B cell (primary cell): ENCODE measurements around the gene KRIT1. TPM values are rescaled to one million over a fixed set of nuclear protein-coding genes. Genes with fewer than 3 reads are reported as not detected.

Experiments
- ATAC-seq: fragments of 200-7000 bp; cut with Tn5 transposase; one replicate; pipeline ENCODE4 v1.10.0; 2021; ENCODE audit warnings: low read depth, mild to moderate bottlenecking, moderate number of reproducible peaks, moderate library complexity
- CTCF ChIA-PET: fragments of 350-600 bp; sonication (Branson Sonifier 250); formaldehyde crosslinking; loops from one replicate; lab custom pipeline; 2021; ENCODE audit warnings: antibody characterized with exemption, inconsistent platforms; lab: Charles Lee
- POLR2A ChIA-PET: fragments of 350-600 bp; sonication (Branson Sonifier 250); formaldehyde crosslinking; loops from one replicate; lab custom pipeline; 2021; ENCODE audit warnings: antibody characterized with exemption; lab: Charles Lee
- DNase-seq: peaks from one replicate; pipeline ENCODE4 v3.0.0; 2013
- H2AFZ ChIP-seq: 2 replicates; pipeline ENCODE4 v1.6.1; 2012; ENCODE audit warnings: mild to moderate bottlenecking, low read depth, low read length; ENCODE audit not compliant: insufficient read depth, poor library complexity, severe bottlenecking
- H3K27ac ChIP-seq, 2 donors: 1 replicate in 1 of 2; 2 replicates in 1 of 2; pipeline ENCODE4 v1.5.1; 2012 to 2013; ENCODE audit warnings: low read length in 2 of 2, mild to moderate bottlenecking in 2 of 2, moderate library complexity in 1 of 2
- H3K27me3 ChIP-seq, 4 experiments: fragments of 200-600 bp in 1 of 4; sonication (generic) in 1 of 4; replicated peaks in 1 of 4; 1 replicate in 2 of 4; 2 replicates in 2 of 4; pipeline versions ENCODE4 v1.6.1 to v1.7.0; 2013 to 2016; ENCODE audit warnings: low read length in 3 of 4, mild to moderate bottlenecking in 2 of 4, mixed read lengths in 1 of 4, moderate library complexity in 1 of 4; ENCODE audit not compliant: insufficient read depth in 4 of 4, control insufficient read depth in 3 of 4; ENCODE audit errors: control extremely low read depth in 1 of 4
- H3K36me3 ChIP-seq, 2 experiments: replicated peaks in 1 of 2; 1 replicate in 1 of 2; 2 replicates in 1 of 2; pipeline versions ENCODE4 v1.6.1 to v1.7.1; 2013; ENCODE audit warnings: low read length in 1 of 2; ENCODE audit not compliant: insufficient read depth in 2 of 2, control insufficient read depth in 1 of 2; ENCODE audit errors: control extremely low read depth in 1 of 2, extremely low read depth in 1 of 2
- H3K4me1 ChIP-seq, 2 donors: fragments of 200-600 bp in 1 of 2; sonication (generic) in 1 of 2; 1 replicate in 1 of 2; 2 replicates in 1 of 2; pipeline versions ENCODE4 v1.5.1 to v1.6.1; 2013 to 2017; ENCODE audit warnings: low read length in 2 of 2; ENCODE audit not compliant: control insufficient read depth in 2 of 2, insufficient read depth in 2 of 2
- H3K4me2 ChIP-seq: replicated peaks from 2 replicates; pipeline ENCODE3; 2012; ENCODE audit warnings: mild to moderate bottlenecking, low read depth, low read length; ENCODE audit not compliant: poor library complexity, severe bottlenecking
- H3K4me3 ChIP-seq, 5 experiments: fragments of 200-600 bp in 1 of 5; sonication (generic) in 1 of 5; 1 replicate in 3 of 5; 2 replicates in 2 of 5; pipeline versions ENCODE4 v1.5.1 to v1.7.0; 2011 to 2016; ENCODE audit warnings: low read length in 4 of 5, mild to moderate bottlenecking in 4 of 5, low read depth in 2 of 5, control low read depth in 1 of 5, moderate library complexity in 1 of 5; ENCODE audit not compliant: insufficient read depth in 1 of 5; ENCODE audit errors: control extremely low read depth in 1 of 5, extremely low read depth in 1 of 5
- H3K79me2 ChIP-seq: fragments of 200-600 bp; sonication (generic); one replicate; pipeline ENCODE4 v1.6.0; 2016; ENCODE audit warnings: low read length; ENCODE audit not compliant: control insufficient read depth, insufficient read depth
- H3K9ac ChIP-seq: fragments of 200-600 bp; sonication (generic); 2 replicates; pipeline ENCODE4 v1.6.1; 2017; ENCODE audit warnings: mild to moderate bottlenecking, low read length, moderate library complexity
- H3K9me3 ChIP-seq, 3 donors: one replicate each; pipeline versions ENCODE4 v1.6.1 to v1.7.1; 2013; ENCODE audit warnings: low read length in 2 of 3; ENCODE audit not compliant: control insufficient read depth in 2 of 3, insufficient read depth in 1 of 3; ENCODE audit errors: control extremely low read depth in 1 of 3
- H4K20me1 ChIP-seq: 2 replicates; pipeline ENCODE4 v1.6.0; 2012; ENCODE audit warnings: mild to moderate bottlenecking, low read length; ENCODE audit not compliant: insufficient read depth, control insufficient read depth, poor library complexity, severe bottlenecking
- H3K27ac Mint-ChIP-seq: one replicate; pipeline ENCODE4 v1.8.0; 2021; ENCODE audit warnings: mixed read lengths
- H3K27me3 Mint-ChIP-seq: one replicate; pipeline ENCODE4 v1.8.0; 2021; ENCODE audit warnings: mixed read lengths
- H3K4me1 Mint-ChIP-seq: one replicate; pipeline ENCODE4 v1.8.0; 2021; ENCODE audit warnings: mixed read lengths
- H3K4me3 Mint-ChIP-seq: one replicate; pipeline ENCODE4 v1.8.0; 2021; ENCODE audit warnings: mixed read lengths
- H3K9me3 Mint-ChIP-seq: one replicate; pipeline ENCODE4 v1.8.0; 2022; ENCODE audit warnings: mixed read lengths; ENCODE audit not compliant: insufficient read depth
- EZH2 ChIP-seq: IDR thresholded peaks from 2 replicates; pipeline ENCODE4 v1.6.1; 2012; ENCODE audit warnings: borderline replicate concordance, low read depth, mild to moderate bottlenecking, moderate library complexity, low read length; ENCODE audit not compliant: insufficient read depth, poor library complexity, severe bottlenecking
- whole genome bisulfite sequencing: methylation state at CpG from one replicate; pipeline ENCODE4 v1.1.5; 2013; ENCODE audit warnings: missing lambda C conversion rate; ENCODE audit not compliant: insufficient coverage; 5-methylcytosine and 5-hydroxymethylcytosine counted together
- intact Hi-C: fragments of 100-400 bp; cut with micrococcal nuclease; formaldehyde crosslinking; loops from one replicate; pipeline ENCODE4 v1.10.0; 2022
- polyA plus RNA-seq: library from polyadenylated mRNA; depleted of rRNA; stranded (reverse); fragments of >200 nt; gene quantifications from 2 replicates; pipeline ENCODE4 v1.2.3, GENCODE V29; 2012
- total RNA-seq, 2 donors: library from RNA; stranded (reverse); fragments of 120-200 nt in 1 of 2; gene quantifications; 1 replicate in 1 of 2; 2 replicates in 1 of 2; pipeline versions ENCODE4 v1.2.3 to v1.2.4, GENCODE V29; 2013 to 2022
- TF ChIP-seq, protein P1 (sequence below): fragments of 200-600 bp; IDR thresholded peaks from one replicate; pipeline ENCODE4 v1.8.0; 2022; ENCODE audit warnings: antibody characterized with exemption, mild to moderate bottlenecking

KRIT1 gene
- total and polyA plus RNA-seq, 2 donors (not counting 1 experiment from before 2014, with no cell fraction given), result 25.0 to 78.1 TPM

DNA sequence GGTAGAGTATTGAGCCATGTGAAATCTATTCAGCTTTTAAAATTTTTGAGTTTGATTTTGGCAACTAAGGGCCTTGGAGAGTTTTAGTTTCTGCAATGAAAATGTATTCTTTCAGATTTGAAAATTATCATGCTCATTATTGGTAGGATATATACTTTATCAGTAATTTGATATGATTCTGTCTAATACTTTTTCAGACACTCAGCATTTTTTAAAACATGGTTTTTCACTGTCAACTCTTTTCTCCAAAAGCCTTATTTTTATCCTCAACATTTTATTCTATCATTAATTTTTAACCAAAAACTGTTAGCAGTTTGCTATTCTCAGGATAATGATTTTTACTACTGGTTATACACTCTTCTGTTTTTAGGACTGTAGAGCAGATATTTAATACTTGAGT lies 4.9 kb upstream of the KRIT1 start:
- peaks cover 87% of the 10 kb centered on the region for H3K79me2 ChIP-seq
- peaks cover 29% of the 10 kb centered on the region for H3K4me1 Mint-ChIP-seq
- H3K36me3 ChIP-seq, result no peaks in the 10 kb centered on the region
- H3K4me3 Mint-ChIP-seq, result no peak overlapping the region
- POLR2A ChIA-PET, result no interaction called here
- intact Hi-C loops, result no loop called here
- H3K27me3 Mint-ChIP-seq, result no peaks in the 10 kb centered on the region
- H3K27me3 ChIP-seq, result no peaks in the 10 kb centered on the region
- H3K9me3 ChIP-seq, result no peaks in the 10 kb centered on the region
- H3K9ac ChIP-seq, result no peak overlapping the region
- H3K4me1 ChIP-seq, result peaks cover 10 to 17% of the 10 kb centered on the region in 2 donors
- H3K9me3 Mint-ChIP-seq, result no peaks in the 10 kb centered on the region
- no peak overlapping the region for H3K4me2 ChIP-seq
- no peak overlapping the region for H3K4me3 ChIP-seq
- no peak overlapping the region for H2AFZ ChIP-seq
- DNase-seq (no peak), ATAC-seq (no peak)
- H3K27ac ChIP-seq, result no peak overlapping the region
- CTCF ChIA-PET, result no interaction called here
- peaks cover 24% of the 10 kb centered on the region for H4K20me1 ChIP-seq
- H3K27ac Mint-ChIP-seq, result no peak overlapping the region
- TF ChIP-seq, protein P1, sequence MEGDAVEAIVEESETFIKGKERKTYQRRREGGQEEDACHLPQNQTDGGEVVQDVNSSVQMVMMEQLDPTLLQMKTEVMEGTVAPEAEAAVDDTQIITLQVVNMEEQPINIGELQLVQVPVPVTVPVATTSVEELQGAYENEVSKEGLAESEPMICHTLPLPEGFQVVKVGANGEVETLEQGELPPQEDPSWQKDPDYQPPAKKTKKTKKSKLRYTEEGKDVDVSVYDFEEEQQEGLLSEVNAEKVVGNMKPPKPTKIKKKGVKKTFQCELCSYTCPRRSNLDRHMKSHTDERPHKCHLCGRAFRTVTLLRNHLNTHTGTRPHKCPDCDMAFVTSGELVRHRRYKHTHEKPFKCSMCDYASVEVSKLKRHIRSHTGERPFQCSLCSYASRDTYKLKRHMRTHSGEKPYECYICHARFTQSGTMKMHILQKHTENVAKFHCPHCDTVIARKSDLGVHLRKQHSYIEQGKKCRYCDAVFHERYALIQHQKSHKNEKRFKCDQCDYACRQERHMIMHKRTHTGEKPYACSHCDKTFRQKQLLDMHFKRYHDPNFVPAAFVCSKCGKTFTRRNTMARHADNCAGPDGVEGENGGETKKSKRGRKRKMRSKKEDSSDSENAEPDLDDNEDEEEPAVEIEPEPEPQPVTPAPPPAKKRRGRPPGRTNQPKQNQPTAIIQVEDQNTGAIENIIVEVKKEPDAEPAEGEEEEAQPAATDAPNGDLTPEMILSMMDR, result no peak
- TF ChIP-seq EZH2, result no peak

DNA sequence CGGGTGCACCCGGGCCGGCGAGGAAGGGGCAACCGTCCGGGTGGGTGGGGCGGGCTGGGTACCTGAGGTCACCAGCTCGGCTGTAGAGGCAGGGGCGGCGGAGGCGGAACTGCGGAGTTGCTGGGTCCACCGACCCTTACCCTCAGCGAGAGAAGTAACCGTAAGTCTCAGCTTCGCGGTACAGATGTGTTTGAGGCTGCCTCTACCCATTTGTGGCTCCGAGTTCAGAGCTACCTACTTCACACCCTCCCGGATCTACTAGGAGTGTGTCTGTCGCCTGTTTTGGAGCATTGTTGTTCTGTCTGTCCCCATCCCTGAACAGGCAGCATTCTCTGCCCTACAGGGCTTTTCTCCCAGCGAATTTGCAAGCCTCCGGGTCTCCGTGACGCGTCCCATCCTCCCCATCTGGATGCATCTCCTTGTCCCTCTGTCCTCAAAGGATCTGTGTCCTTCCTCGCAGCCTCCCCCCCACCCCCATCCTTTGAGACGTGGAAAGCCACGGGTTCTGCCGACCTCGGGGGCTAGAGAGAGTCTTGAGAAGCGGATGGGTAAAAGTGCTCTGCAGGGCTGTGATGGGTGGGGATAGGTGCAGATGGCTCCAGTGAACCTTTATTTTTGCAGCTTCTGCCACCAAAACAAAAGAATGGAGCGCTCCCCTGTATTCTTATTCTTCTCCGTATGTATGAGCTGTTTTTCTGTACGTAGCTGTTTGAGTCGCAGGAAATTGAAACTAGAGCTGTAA lies 817 bp upstream of the KRIT1 start:
- Histone ChIP-seq H3K4me3 (peak overlapping the region; percentile 55 to 83 (median 81)), H3K4me1 (peaks cover 15 to 31% of the 10 kb centered on the region in 2 donors), H2AFZ (peak overlapping the region; percentile 100), H3K9ac (peak overlapping the region; percentile 96), H3K27ac (peak overlapping the region; percentile 12 to 97), H3K79me2 (peaks cover 76% of the 10 kb centered on the region), H4K20me1 (peaks cover 5% of the 10 kb centered on the region), H3K9me3 (no peaks in the 10 kb centered on the region), H3K36me3 (peaks cover 0 to 2% of the 10 kb centered on the region in 2 experiments), H3K4me2 (peak overlapping the region; percentile 91), H3K27me3 (no peaks in the 10 kb centered on the region)
- ChIA-PET CTCF (interaction anchor here (0.5 to 2.8 kb wide), 4 partner anchors 67 to 204 kb away, joined by 3 to 16 read pairs (median 3); partner anchors contain the start of gene GATAD1), POLR2A (interaction anchor here (0.5 to 2.3 kb wide), 5 partner anchors 112 to 284 kb away, joined by 3 to 15 read pairs (median 6); partner anchors contain the start of genes CYP51A1, GATAD1, PEX1 and RBM48)
- no peak for TF ChIP-seq EZH2
- TF ChIP-seq, protein P1, result no peak
- peak overlapping the region; percentile 95 for H3K4me3 Mint-ChIP-seq
- intact Hi-C loops, result loop anchor here (5.0 kb wide), 2 partner anchors 586 to 986 kb away; partner anchors contain the start of gene VPS50
- 0% methylated on average over 25 of the region's 35 CpGs for WGBS
- ATAC-seq (no peak), DNase-seq (no peak)
- H3K27me3 Mint-ChIP-seq, result no peaks in the 10 kb centered on the region
- H3K27ac Mint-ChIP-seq, result peak overlapping the region; percentile 89
- H3K4me1 Mint-ChIP-seq, result peaks cover 44% of the 10 kb centered on the region
- no peaks in the 10 kb centered on the region for H3K9me3 Mint-ChIP-seq
